Smooth muscle cell (in vitro differentiated cells): ENCODE results near the gene LAMA2. TPM values are rescaled to one million over a fixed set of nuclear protein-coding genes. Genes with fewer than 3 reads are reported as not detected.

Experiments
- DNase-seq: peaks from one replicate; lab custom pipeline; 2025; ENCODE audit not compliant: unreplicated experiment; lab: John Stamatoyannopoulos, UW
- H2AFZ ChIP-seq: fragments of 200-600 bp; sonication (generic); 2 replicates; pipeline ENCODE4 v1.6.0; 2016; ENCODE audit warnings: antibody characterized with exemption, low read depth, mild to moderate bottlenecking
- H3F3A ChIP-seq: fragments of 200-600 bp; sonication (generic); 2 replicates; pipeline ENCODE4 v1.6.0; 2017; ENCODE audit warnings: antibody characterized with exemption, low read depth
- H3K27ac ChIP-seq: fragments of 200-600 bp; sonication (generic); 2 replicates; pipeline ENCODE4 v1.5.1; 2016; ENCODE audit warnings: low read depth, mild to moderate bottlenecking
- H3K27me3 ChIP-seq: fragments of 200-600 bp; sonication (generic); 2 replicates; pipeline ENCODE4 v1.6.1; 2016; ENCODE audit warnings: low read depth, mild to moderate bottlenecking
- H3K36me3 ChIP-seq: fragments of 200-600 bp; sonication (generic); 2 replicates; pipeline ENCODE4 v1.5.1; 2016; ENCODE audit warnings: low read depth
- H3K4me1 ChIP-seq: fragments of 200-600 bp; sonication (generic); 2 replicates; pipeline ENCODE4 v1.5.1; 2016; ENCODE audit warnings: low read depth
- H3K4me2 ChIP-seq: fragments of 200-600 bp; sonication (generic); 2 replicates; pipeline ENCODE4 v1.6.0; 2016; ENCODE audit warnings: mild to moderate bottlenecking
- H3K4me3 ChIP-seq: fragments of 200-600 bp; sonication (generic); 2 replicates; pipeline ENCODE4 v1.5.1; 2016; ENCODE audit warnings: mild to moderate bottlenecking
- H3K79me2 ChIP-seq: fragments of 200-600 bp; sonication (generic); 2 replicates; pipeline ENCODE4 v1.6.0; 2016; ENCODE audit warnings: low read depth, mild to moderate bottlenecking
- H3K9ac ChIP-seq: fragments of 200-600 bp; sonication (generic); 2 replicates; pipeline ENCODE4 v1.6.0; 2016; ENCODE audit warnings: low read depth
- H3K9me3 ChIP-seq: fragments of 200-600 bp; sonication (generic); replicated peaks from 2 replicates; pipeline ENCODE4 v1.5.1; 2016; ENCODE audit warnings: low read depth
- H4K20me1 ChIP-seq: fragments of 200-600 bp; sonication (generic); 2 replicates; pipeline ENCODE4 v1.6.0; 2016; ENCODE audit warnings: low read depth
- WGBS: methylation state at CpG from one replicate; pipeline ENCODE4 v1.1.7; 2016; ENCODE audit warnings: low lambda C conversion rate; 5-methylcytosine and 5-hydroxymethylcytosine counted together
- polyA plus RNA-seq: library from polyadenylated mRNA; unstranded; fragments of >200 nt; fragmentation: Nextera tagmentation; extraction: Ambion mirVana; gene quantifications from 2 replicates; pipeline ENCODE4 v1.2.1, GENCODE V29; 2016
- total RNA-seq: library from RNA; depleted of rRNA; stranded (reverse); fragments of >200 nt; gene quantifications from 2 replicates; pipeline ENCODE4 v1.2.3, GENCODE V29; 2014
- TF ChIP-seq, protein P1 (sequence below): fragments of 200-600 bp; sonication (generic); IDR thresholded peaks from 2 replicates; pipeline ENCODE4 v1.5.1; 2017; ENCODE audit warnings: borderline replicate concordance, mild to moderate bottlenecking, antibody characterized with exemption; ENCODE audit not compliant: insufficient read depth, poor library complexity, severe bottlenecking

The LAMA2 gene
- total and polyA plus RNA-seq, 2 experiments from 2014 or later = 21.7 to 92.9 TPM

DNA sequence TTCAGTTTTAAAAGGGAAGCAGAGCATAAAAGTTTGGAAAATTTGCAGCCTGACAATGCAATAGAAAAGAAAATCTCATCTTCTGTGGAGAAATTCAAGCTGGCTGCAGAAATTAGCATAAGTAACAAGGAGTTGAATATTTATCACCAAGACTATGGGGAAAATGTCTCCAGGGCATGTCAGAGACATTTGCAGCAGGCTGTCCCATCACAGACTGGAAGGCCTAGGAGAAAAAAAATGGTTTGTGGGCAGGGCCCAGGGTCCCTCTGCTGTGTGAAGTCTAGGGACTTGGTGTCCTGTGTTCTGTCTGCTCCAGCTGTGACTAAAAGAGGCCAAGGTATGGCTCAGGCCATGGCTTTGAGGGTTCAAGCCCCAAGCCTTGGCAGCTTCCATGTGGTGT lies 8.1 kb upstream of the LAMA2 start:
- H2AFZ ChIP-seq = no peak overlapping the region
- no peaks in the 10 kb centered on the region for H3K9me3 ChIP-seq
- no peaks in the 10 kb centered on the region for H3F3A ChIP-seq
- H3K4me3 ChIP-seq = no peak overlapping the region
- H3K4me1 ChIP-seq = no peaks in the 10 kb centered on the region
- no peaks in the 10 kb centered on the region for H3K36me3 ChIP-seq
- no peak overlapping the region for H3K4me2 ChIP-seq
- H3K27me3 ChIP-seq = no peaks in the 10 kb centered on the region
- no peaks in the 10 kb centered on the region for H4K20me1 ChIP-seq
- TF ChIP-seq, protein P1, sequence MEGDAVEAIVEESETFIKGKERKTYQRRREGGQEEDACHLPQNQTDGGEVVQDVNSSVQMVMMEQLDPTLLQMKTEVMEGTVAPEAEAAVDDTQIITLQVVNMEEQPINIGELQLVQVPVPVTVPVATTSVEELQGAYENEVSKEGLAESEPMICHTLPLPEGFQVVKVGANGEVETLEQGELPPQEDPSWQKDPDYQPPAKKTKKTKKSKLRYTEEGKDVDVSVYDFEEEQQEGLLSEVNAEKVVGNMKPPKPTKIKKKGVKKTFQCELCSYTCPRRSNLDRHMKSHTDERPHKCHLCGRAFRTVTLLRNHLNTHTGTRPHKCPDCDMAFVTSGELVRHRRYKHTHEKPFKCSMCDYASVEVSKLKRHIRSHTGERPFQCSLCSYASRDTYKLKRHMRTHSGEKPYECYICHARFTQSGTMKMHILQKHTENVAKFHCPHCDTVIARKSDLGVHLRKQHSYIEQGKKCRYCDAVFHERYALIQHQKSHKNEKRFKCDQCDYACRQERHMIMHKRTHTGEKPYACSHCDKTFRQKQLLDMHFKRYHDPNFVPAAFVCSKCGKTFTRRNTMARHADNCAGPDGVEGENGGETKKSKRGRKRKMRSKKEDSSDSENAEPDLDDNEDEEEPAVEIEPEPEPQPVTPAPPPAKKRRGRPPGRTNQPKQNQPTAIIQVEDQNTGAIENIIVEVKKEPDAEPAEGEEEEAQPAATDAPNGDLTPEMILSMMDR = no peak
- H3K79me2 ChIP-seq = no peaks in the 10 kb centered on the region
- no peak overlapping the region for H3K27ac ChIP-seq
- no peak for DNase-seq
- H3K9ac ChIP-seq = no peak overlapping the region

DNA sequence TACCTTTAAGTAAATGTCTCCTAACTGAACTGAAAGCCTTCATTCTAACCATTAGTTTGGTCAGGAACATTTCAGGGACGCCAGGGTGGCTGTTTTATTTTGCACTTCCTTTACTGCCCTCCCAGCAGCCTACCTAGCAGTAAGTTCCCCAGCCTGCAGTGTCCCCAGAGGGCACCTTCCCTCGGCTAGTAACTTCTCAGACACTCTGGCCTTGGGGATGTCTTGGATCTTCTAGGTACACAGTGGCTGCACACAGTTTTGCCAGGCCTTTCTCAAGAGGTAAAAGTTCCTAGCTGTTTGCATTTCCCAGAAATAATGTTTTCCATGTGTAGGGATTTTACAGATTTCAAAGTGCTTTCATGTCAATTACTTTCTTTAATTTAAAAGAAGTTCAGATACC lies 378 bp upstream of the LAMA2 start:
- peak overlapping the region; percentile 28 for H3K9ac ChIP-seq
- peak overlapping the region; percentile 56 for H3K4me3 ChIP-seq
- peaks cover 39% of the 10 kb centered on the region for H3K79me2 ChIP-seq
- peak overlapping the region; percentile 94 for H2AFZ ChIP-seq
- TF ChIP-seq, protein P1 = no peak
- H3K27me3 ChIP-seq = no peaks in the 10 kb centered on the region
- DNase-seq = no peak
- H3F3A ChIP-seq = peaks cover 7% of the 10 kb centered on the region
- H4K20me1 ChIP-seq = no peaks in the 10 kb centered on the region
- peak overlapping the region; percentile 95 for H3K4me2 ChIP-seq
- H3K9me3 ChIP-seq = no peaks in the 10 kb centered on the region
- H3K36me3 ChIP-seq = no peaks in the 10 kb centered on the region
- peaks cover 3% of the 10 kb centered on the region for H3K4me1 ChIP-seq
- 47% methylated on average over 2 of the region's 2 CpGs for WGBS
- H3K27ac ChIP-seq = peak overlapping the region; percentile 75

DNA sequence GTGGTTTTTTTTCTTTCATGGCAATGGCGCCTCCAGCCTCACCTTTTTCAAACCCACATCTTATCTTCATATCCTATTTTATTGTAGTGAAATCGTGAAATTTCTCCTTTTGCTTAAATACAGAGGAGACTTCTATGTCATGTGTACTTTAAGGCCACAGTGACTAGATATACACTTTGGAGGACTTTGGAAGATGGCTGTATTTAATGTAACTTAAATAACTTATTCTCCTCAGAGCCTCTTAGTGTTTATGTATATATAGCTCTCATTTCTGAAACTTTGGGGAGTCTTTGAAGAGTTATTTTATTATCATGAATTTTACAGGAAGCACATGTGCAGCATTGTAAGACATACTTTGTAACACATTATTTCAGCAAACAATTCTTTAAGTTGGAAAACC lies 968 bp downstream of the LAMA2 start:
- TF ChIP-seq, protein P1 = no peak

GRCh38 chr6:128885381-128885780 lies 2.4 kb downstream of the LAMA2 start:
- DNase-seq = no peak
- no peaks in the 10 kb centered on the region for H3K9me3 ChIP-seq
- no peaks in the 10 kb centered on the region for H3K36me3 ChIP-seq
- TF ChIP-seq, protein P1 = no peak
- WGBS = 91% methylated on average over 5 of the region's 5 CpGs
- peak overlapping the region; percentile 29 for H3K27ac ChIP-seq
- H4K20me1 ChIP-seq = no peaks in the 10 kb centered on the region
- peak overlapping the region; percentile 70 for H3K9ac ChIP-seq
- peaks cover 7% of the 10 kb centered on the region for H3F3A ChIP-seq
- H3K4me1 ChIP-seq = peaks cover 3% of the 10 kb centered on the region
- no peak overlapping the region for H2AFZ ChIP-seq
- H3K4me3 ChIP-seq = peak overlapping the region; percentile 56
- H3K27me3 ChIP-seq = no peaks in the 10 kb centered on the region
- peaks cover 64% of the 10 kb centered on the region for H3K79me2 ChIP-seq
- peak overlapping the region; percentile 95 for H3K4me2 ChIP-seq

More for the DNA sequence above, 968 bp downstream of the LAMA2 start:
- Histone ChIP-seq H3K27ac (peak overlapping the region; percentile 15), H3K79me2 (peaks cover 49% of the 10 kb centered on the region), H3K27me3 (no peaks in the 10 kb centered on the region), H3K4me2 (peak overlapping the region; percentile 95), H4K20me1 (no peaks in the 10 kb centered on the region), H3K36me3 (no peaks in the 10 kb centered on the region), H2AFZ (peak overlapping the region; percentile 92), H3K4me3 (peak overlapping the region; percentile 56), H3K9me3 (no peaks in the 10 kb centered on the region), H3K4me1 (peaks cover 3% of the 10 kb centered on the region), H3K9ac (peak overlapping the region; percentile 70), H3F3A (peaks cover 7% of the 10 kb centered on the region)
- WGBS = 53% methylated on average over 2 of the region's 2 CpGs
- no peak for DNase-seq
